Melanocyte of skin (primary cell): Measurements from ENCODE around the gene DRAXIN. TPM values are rescaled to one million over a fixed set of nuclear protein-coding genes. Genes with fewer than 3 reads are reported as not detected.

Experiments used
- total RNA-seq, 2 donors: library from RNA; depleted of rRNA; stranded (reverse); fragments of >200 nt; gene quantifications; 2 replicates each; pipeline ENCODE4 v1.2.3, GENCODE V29; 2012

The DRAXIN gene
- total RNA-seq: not detected

GRCh38 chr1:11691302-11691914 lies at the start of gene DRAXIN:
Gene DRAXIN (plus strand): TSS chr1:11691710. CDS start chr1:11706259, 14,549 bp downstream.

DNA sequence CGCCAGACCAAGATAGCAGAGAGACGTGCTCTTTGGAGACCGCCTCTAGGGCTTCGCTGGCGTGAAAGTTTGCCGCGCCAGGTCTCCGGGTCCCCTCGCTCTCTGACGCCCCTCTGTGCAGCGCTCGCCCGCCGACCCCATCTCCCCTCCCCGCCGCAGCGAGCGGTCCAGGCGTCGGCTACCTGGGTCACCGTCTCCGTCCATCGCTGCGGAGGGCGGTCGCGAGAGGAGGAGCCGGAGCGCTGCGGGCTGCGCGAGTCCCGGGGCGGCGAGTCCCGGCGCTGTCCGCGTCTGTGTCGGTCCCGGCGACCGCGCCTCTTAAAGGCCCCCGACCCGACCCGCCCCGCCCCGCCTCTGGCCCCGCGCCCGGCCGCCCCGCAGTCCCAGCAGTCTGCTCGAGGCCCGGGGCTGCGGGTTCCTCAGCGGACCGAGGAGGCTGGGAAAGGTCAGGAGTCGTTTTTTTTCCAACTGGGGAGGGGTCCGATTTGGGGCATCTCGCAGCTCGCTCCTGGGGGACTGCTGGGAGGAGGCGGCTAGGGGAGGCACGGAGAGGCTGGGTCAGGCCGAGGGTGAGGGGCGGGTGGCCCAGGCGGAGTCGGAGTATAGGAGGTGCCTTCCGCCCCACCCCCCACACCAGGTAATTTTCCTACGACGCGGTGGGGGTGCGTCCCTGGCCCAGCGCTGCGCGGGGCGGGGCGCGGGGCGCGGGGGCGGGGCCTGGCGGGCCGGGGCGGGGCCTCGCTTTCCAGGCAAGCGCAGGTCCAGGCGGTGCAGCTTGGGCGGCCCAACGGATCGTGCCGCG lies 37.2 kb upstream of the DRAXIN start, which contains the start of the genes FBXO2 and FBXO44:
Gene FBXO2 (minus strand): TSS at position 293 of the 802 bp plus-strand sequence. CDS start 89 bp downstream, at position 204.
Gene FBXO44 (plus strand): TSS at position 741 of the 802 bp plus-strand sequence. CDS start 959 bp downstream, outside the sequence.

GRCh38 chr1:11681071-11681771 lies 10.3 kb upstream of the DRAXIN start, which contains the start of gene MAD2L2:
Gene MAD2L2 (minus strand): TSS chr1:11681148. CDS start chr1:11680601, 547 bp downstream.

DNA sequence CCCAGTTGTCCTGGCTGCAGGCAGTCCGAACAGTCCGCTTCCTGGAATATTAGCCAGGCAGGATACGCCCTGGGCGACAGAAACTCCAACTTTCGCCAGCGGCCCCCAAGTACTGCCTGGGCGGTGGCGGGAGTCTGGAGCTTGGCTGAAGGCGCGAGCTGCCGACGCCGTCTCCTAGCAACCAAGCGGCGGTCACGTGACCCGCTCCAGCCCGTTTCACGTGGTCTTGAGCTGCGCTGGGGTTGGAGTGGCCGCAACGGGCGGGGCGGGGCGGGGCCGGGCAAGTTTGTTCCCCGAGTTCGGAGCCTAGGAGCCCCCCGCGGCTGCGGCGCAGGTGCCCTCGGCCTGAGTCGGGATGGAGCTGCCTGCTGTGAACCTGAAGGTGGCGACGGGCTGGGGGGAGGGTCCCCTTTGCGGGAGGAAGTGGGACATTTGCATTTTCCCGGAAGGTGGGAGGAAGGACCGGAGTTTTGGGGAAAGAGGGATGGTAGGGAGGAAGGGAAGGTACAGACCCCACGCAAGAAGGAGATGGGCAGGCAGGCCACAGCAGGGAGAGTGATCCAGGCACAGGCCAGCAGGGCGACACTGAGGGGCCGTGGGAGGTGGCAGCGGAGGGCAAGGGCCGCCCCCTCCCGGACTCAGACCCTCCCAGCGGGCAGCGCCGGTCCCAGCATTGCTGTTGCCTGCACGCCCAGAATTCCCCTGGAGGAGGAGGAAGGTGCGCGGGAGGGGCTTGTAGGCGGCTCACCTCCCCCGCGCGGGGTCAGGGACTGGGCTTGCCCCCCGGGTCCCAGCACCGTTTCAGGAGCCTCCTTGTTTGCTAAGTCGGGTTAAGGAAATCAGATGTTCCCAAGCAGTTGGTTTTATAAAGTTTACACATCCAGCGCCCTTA lies 44.6 kb downstream of the DRAXIN start, which contains the start of gene AGTRAP:
Gene AGTRAP (plus strand): TSS at position 283 of the 892 bp plus-strand sequence. CDS start 73 bp downstream, at position 356.

DNA sequence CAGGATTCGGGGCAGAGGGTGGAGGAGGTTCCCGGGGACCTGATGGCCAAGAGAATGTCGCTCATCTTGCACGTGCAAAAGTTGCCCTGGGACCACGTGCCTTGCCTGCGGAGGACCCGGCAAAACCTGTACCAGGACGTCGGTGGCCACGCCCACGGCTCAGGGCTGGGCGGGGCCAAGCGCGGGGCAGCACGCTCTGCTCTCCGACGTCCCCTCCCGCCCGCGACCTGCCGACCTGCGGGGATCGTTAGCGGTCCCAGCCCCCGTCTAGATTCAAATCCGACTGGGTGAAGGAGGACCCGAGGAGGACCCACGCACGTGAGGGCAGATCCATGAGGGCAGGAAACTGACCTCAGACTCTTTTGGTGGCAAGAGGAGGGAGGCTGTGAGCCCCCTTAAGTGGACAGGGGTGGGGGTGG lies 70.5 kb downstream of the DRAXIN start, which contains the start of gene C1orf167:
Gene C1orf167 (plus strand): TSS at position 206 of the 419 bp plus-strand sequence. CDS start 2,208 bp downstream, outside the sequence.

Other genes with a start within 250 kb of the DRAXIN start
- gene DISP3, start 212.6 kb upstream of the DRAXIN start, total RNA-seq: not detected
- gene FBXO2, start 37.3 kb upstream of the DRAXIN start, total RNA-seq: 1 to 10 TPM; 1.4 to 3.0 TPM
- gene FBXO44, start 36.8 kb upstream of the DRAXIN start, total RNA-seq: 10 to 100 TPM; 24.1 to 26.6 TPM
- gene FBXO6, start 27.5 kb upstream of the DRAXIN start, total RNA-seq: 10 to 100 TPM; 24.0 to 26.5 TPM
- 10 to 100 TPM; 33.7 to 55.3 TPM for gene MAD2L2, start 10.6 kb upstream of the DRAXIN start, total RNA-seq
- gene AGTRAP, start 44.4 kb downstream of the DRAXIN start, total RNA-seq: 10 to 100 TPM; 57.9 to 67.1 TPM
- not detected for gene C1orf167, start 70.5 kb downstream of the DRAXIN start, total RNA-seq
- 10 to 100 TPM; 21.6 to 38.5 TPM for gene MTHFR, start 114.3 kb downstream of the DRAXIN start, total RNA-seq
- gene CLCN6, start 114.5 kb downstream of the DRAXIN start, total RNA-seq: 10 to 100 TPM; 14.0 to 21.3 TPM
- not detected for gene NPPA, start 156.1 kb downstream of the DRAXIN start, total RNA-seq
- gene NPPB, start 167.2 kb downstream of the DRAXIN start, total RNA-seq: not detected
- gene KIAA2013, start 234.7 kb downstream of the DRAXIN start, total RNA-seq: 10 to 100 TPM; 70.9 to 86.3 TPM
- 100 to 1,000 TPM; 188 to 247 TPM for gene PLOD1, start 243.0 kb downstream of the DRAXIN start, total RNA-seq